CD4-positive, alpha-beta memory T cell (primary cell): ENCODE data around the gene SPRR1A. TPM values are rescaled to one million over a fixed set of nuclear protein-coding genes. Genes with fewer than 3 reads are reported as not detected.

Experiments used
- CTCF ChIA-PET: fragments of 350-600 bp; sonication (Branson Sonifier 250); formaldehyde crosslinking; loops from one replicate; lab custom pipeline; 2021; ENCODE audit warnings: inconsistent platforms; ENCODE audit not compliant: partially characterized antibody; lab: Charles Lee
- POLR2A ChIA-PET: fragments of 350-600 bp; sonication (Branson Sonifier 250); formaldehyde crosslinking; loops from one replicate; lab custom pipeline; 2021; ENCODE audit not compliant: partially characterized antibody; lab: Charles Lee
- DNase-seq, 5 donors: peaks; one replicate each; pipeline versions ENCODE4 v3.0.0 to v3.0.0-alpha.2; 2020 to 2022; ENCODE audit warnings: mixed read lengths in 1 of 5
- H3K27ac ChIP-seq: one replicate; pipeline ENCODE4 v1.7.0; 2013; ENCODE audit warnings: low read depth, low read length
- H3K27me3 ChIP-seq: 2 replicates; pipeline ENCODE4 v1.7.0; 2013; ENCODE audit warnings: mild to moderate bottlenecking, low read length, moderate library complexity; ENCODE audit not compliant: insufficient read depth
- H3K36me3 ChIP-seq: 2 replicates; pipeline ENCODE4 v1.7.0; 2013; ENCODE audit warnings: mild to moderate bottlenecking, low read length, moderate library complexity; ENCODE audit not compliant: insufficient read depth
- H3K4me1 ChIP-seq: 2 replicates; pipeline ENCODE4 v1.7.0; 2013; ENCODE audit warnings: mild to moderate bottlenecking, low read length, moderate library complexity; ENCODE audit not compliant: insufficient read depth
- H3K4me3 ChIP-seq, 2 donors: one replicate each; pipeline ENCODE4 v1.7.0; 2013; ENCODE audit warnings: low read length in 2 of 2, mild to moderate bottlenecking in 1 of 2
- H3K9me3 ChIP-seq, 2 donors: one replicate each; pipeline ENCODE4 v1.7.0; 2013; ENCODE audit warnings: low read length in 2 of 2, control low read depth in 1 of 2; ENCODE audit not compliant: control insufficient read depth in 1 of 2
- H3K27ac Mint-ChIP-seq, 7 donors: one replicate each; pipeline ENCODE4 v1.8.0; 2020 to 2021; ENCODE audit warnings: mixed read lengths in 7 of 7, mild to moderate bottlenecking in 6 of 7, inconsistent platforms in 3 of 7, moderate library complexity in 3 of 7
- H3K27me3 Mint-ChIP-seq, 2 donors: one replicate each; pipeline ENCODE4 v1.8.0; 2020 to 2021; ENCODE audit warnings: mixed read lengths in 2 of 2
- H3K36me3 Mint-ChIP-seq, 2 donors: one replicate each; pipeline ENCODE4 v1.8.0; 2020 to 2021; ENCODE audit warnings: mixed read lengths in 2 of 2, inconsistent platforms in 1 of 2, mild to moderate bottlenecking in 1 of 2
- H3K4me1 Mint-ChIP-seq, 4 donors: one replicate each; pipeline ENCODE4 v1.8.0; 2020 to 2021; ENCODE audit warnings: mixed read lengths in 4 of 4, mild to moderate bottlenecking in 1 of 4
- H3K4me3 Mint-ChIP-seq, 8 donors: one replicate each; pipeline ENCODE4 v1.8.0; 2020 to 2021; ENCODE audit warnings: mixed read lengths in 8 of 8, mild to moderate bottlenecking in 7 of 8, moderate library complexity in 6 of 8, inconsistent platforms in 3 of 8
- H3K9me3 Mint-ChIP-seq, 8 donors: one replicate each; pipeline ENCODE4 v1.8.0; 2020 to 2021; ENCODE audit warnings: mixed read lengths in 8 of 8, mild to moderate bottlenecking in 5 of 8, inconsistent platforms in 3 of 8, moderate library complexity in 1 of 8
- intact Hi-C: fragments of 100-400 bp; cut with micrococcal nuclease; formaldehyde crosslinking; loops from one replicate; pipeline ENCODE4 v1.15.1; 2023
- polyA plus RNA-seq, 2 donors: library from polyadenylated mRNA; unstranded; fragments of 300-500 nt; fragmentation: Illumina TruSeq; gene quantifications; one replicate each; pipeline ENCODE4 v1.2.3, GENCODE V29; 2021
- total RNA-seq, 2 experiments: library from RNA; stranded (reverse); gene quantifications; one replicate each; pipeline ENCODE4 v1.2.3, GENCODE V29; 2021

SPRR1A gene
- total and polyA plus RNA-seq, 4 experiments from 2014 or later, result not detected

DNA sequence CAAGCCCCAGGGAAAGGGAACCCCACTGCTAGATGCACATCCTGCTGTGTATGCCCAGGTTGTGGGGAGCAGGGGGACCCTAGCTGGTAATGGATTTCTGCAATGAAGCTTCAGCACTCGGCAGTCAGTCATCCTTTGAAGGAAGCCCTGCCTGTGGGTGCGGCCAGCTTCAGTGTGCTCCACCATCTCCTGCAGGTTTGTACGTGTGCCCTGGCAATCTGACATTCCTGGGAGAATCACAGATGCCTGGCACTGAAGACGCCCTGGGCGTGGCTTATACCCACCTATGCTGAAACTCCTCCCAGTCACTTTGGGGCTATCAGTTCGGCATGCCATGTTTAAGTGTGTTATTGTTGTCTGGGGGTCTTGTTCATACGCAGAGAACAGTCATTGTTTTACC lies 30.1 kb upstream of the SPRR1A start:
- no peaks in the 10 kb centered on the region for H3K27me3 ChIP-seq
- H3K36me3 Mint-ChIP-seq, result no peaks in the 10 kb centered on the region
- H3K4me3 Mint-ChIP-seq, result no peak overlapping the region
- H3K9me3 ChIP-seq, result no peaks in the 10 kb centered on the region
- no peak for DNase-seq
- CTCF ChIA-PET, result interaction anchor here (1.2 kb wide), 1 partner anchor 10 kb away, joined by 3 read pairs; no protein-coding TSS in a partner anchor
- no peak overlapping the region for H3K4me3 ChIP-seq
- no peaks in the 10 kb centered on the region for H3K4me1 ChIP-seq
- peaks cover 0 to 2% (median 0%) of the 10 kb centered on the region in 8 donors for H3K9me3 Mint-ChIP-seq
- no peaks in the 10 kb centered on the region for H3K4me1 Mint-ChIP-seq
- intact Hi-C loops, result no loop called here
- H3K27ac ChIP-seq, result no peak overlapping the region
- peaks cover 2 to 12% of the 10 kb centered on the region in 2 donors for H3K27me3 Mint-ChIP-seq
- POLR2A ChIA-PET, result no interaction called here
- H3K36me3 ChIP-seq, result no peaks in the 10 kb centered on the region
- H3K27ac Mint-ChIP-seq, result no peak overlapping the region

DNA sequence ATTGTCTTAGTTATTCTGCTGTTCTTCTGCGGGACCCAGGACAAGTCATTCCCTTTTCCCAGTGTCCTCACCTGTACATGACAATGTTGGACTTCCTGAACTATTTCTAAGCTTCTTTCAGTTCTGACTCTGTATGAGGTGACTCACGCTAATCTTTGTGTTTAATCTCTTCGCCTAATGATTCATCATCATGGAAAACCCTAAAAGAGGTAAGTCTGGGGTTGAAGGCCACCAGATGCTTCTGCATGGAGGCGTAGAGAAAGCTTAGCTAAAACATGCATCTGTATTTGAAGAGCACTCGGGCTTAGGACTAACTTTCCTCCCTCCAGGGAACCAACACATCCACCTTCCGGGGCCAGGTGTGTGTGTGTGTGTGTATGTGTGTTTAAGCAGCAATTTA lies 29.4 kb upstream of the SPRR1A start:
- no peak overlapping the region for H3K4me3 ChIP-seq
- H3K36me3 ChIP-seq, result no peaks in the 10 kb centered on the region
- Mint-ChIP-seq H3K4me1 (no peaks in the 10 kb centered on the region), H3K9me3 (peaks cover 0 to 2% (median 0%) of the 10 kb centered on the region in 8 donors), H3K27me3 (peaks cover 2 to 13% of the 10 kb centered on the region in 2 donors), H3K27ac (no peak overlapping the region), H3K36me3 (no peaks in the 10 kb centered on the region), H3K4me3 (no peak overlapping the region)
- POLR2A ChIA-PET, result no interaction called here
- DNase-seq, result no peak
- H3K27ac ChIP-seq, result no peak overlapping the region
- no peaks in the 10 kb centered on the region for H3K9me3 ChIP-seq
- intact Hi-C loops, result no loop called here
- H3K4me1 ChIP-seq, result no peaks in the 10 kb centered on the region
- CTCF ChIA-PET, result interaction anchor here (1.2 kb wide), 1 partner anchor 9 kb away, joined by 3 read pairs; no protein-coding TSS in a partner anchor
- H3K27me3 ChIP-seq, result no peaks in the 10 kb centered on the region

DNA sequence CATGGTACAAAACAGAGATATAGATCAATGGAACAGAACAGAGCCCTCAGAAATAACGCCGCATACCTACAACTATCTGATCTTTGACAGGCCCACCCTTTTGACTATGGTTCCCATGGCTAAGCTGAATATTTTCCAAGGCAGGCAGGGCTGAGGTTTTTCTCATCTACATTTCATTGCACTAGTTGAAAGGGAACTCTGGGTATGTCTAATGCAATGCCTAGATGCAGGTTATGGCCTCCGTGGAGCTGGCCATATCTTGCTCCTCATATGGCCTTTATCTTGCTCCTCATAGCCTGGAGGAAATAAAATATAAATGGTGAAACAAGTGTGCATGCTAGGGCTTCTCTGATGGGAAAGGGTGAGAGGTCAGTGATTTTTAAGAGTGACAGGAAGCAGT lies 26.3 kb upstream of the SPRR1A start:
- Histone ChIP-seq H3K36me3 (no peaks in the 10 kb centered on the region), H3K27me3 (no peaks in the 10 kb centered on the region), H3K4me1 (no peaks in the 10 kb centered on the region), H3K9me3 (no peaks in the 10 kb centered on the region), H3K27ac (no peak overlapping the region), H3K4me3 (no peak overlapping the region)
- ChIA-PET POLR2A (no interaction called here), CTCF (no interaction called here)
- H3K4me3 Mint-ChIP-seq, result no peak overlapping the region
- no peak for DNase-seq
- H3K27ac Mint-ChIP-seq, result no peak overlapping the region
- no peaks in the 10 kb centered on the region for H3K4me1 Mint-ChIP-seq
- H3K9me3 Mint-ChIP-seq, result peaks cover 0 to 5% (median 0%) of the 10 kb centered on the region in 8 donors
- no peaks in the 10 kb centered on the region for H3K36me3 Mint-ChIP-seq
- intact Hi-C loops, result no loop called here
- H3K27me3 Mint-ChIP-seq, result peaks cover 4 to 9% of the 10 kb centered on the region in 2 donors

DNA sequence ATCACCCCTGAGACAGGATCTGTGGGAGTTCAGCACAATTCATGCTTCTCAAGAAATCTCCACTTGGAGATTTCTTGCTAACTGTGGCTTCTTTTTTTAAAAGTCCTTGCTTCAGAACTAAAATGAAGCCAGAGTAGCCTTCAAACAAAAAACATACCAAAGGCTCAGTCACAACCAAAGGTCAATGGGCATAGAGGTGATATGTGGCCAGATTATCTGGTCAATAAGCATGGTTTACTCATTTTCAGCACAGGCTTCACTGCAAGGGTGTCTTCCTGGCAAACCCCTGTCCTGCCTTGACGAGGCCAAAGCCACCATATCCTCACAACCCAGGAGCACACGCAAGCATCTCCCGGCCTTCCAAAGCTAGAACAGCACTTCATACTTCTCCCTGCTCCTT lies 24.6 kb upstream of the SPRR1A start:
- Mint-ChIP-seq H3K27ac (no peak overlapping the region), H3K27me3 (peaks cover 4 to 9% of the 10 kb centered on the region in 2 donors), H3K36me3 (no peaks in the 10 kb centered on the region), H3K4me3 (no peak overlapping the region), H3K9me3 (peaks cover 0 to 5% (median 0%) of the 10 kb centered on the region in 8 donors), H3K4me1 (no peaks in the 10 kb centered on the region)
- H3K4me1 ChIP-seq, result no peaks in the 10 kb centered on the region
- ChIA-PET POLR2A (no interaction called here), CTCF (no interaction called here)
- intact Hi-C loops, result no loop called here
- no peaks in the 10 kb centered on the region for H3K9me3 ChIP-seq
- no peak overlapping the region for H3K27ac ChIP-seq
- no peaks in the 10 kb centered on the region for H3K36me3 ChIP-seq
- H3K4me3 ChIP-seq, result no peak overlapping the region
- DNase-seq, result no peak
- H3K27me3 ChIP-seq, result no peaks in the 10 kb centered on the region

DNA sequence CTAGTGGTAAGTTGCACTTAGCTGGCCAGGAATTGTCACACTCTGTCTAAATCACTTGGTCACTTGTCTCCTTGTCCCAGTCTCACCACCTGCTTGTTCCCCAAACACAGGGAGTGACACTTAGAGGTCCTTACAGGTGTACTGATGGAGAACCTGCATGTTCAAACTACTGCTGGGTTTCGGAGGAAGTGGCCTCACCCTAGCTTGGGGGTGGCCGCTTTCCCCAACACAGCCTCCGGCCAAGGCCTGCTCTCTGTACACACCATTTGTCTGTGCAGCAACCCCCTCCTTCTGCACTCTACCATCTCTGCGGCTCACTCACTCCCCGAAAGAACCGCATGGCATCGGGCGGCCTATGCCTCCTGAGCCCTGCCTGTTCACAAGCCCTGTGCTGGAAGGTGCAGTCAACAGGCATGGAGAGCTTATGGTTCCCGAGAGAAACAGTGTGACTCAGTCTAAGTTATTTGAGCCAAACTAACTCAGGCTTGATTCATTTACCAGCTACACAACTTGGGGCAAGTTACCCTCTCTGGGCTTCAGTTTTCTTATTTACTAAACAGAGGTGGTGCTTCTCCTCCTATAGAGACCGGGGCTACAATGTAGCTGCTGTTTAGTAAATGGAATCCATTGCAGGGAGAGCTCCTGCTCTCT lies 24.0 kb upstream of the SPRR1A start:
- CTCF ChIA-PET, result no interaction called here
- Histone ChIP-seq H3K4me3 (no peak overlapping the region), H3K36me3 (no peaks in the 10 kb centered on the region), H3K9me3 (no peaks in the 10 kb centered on the region), H3K4me1 (no peaks in the 10 kb centered on the region), H3K27ac (no peak overlapping the region), H3K27me3 (no peaks in the 10 kb centered on the region)
- H3K27me3 Mint-ChIP-seq, result peaks cover 3 to 9% of the 10 kb centered on the region in 2 donors
- intact Hi-C loops, result no loop called here
- POLR2A ChIA-PET, result no interaction called here
- H3K9me3 Mint-ChIP-seq, result peaks cover 0 to 5% (median 0%) of the 10 kb centered on the region in 8 donors
- H3K27ac Mint-ChIP-seq, result peak overlapping the region in 1 of 7 donors; percentile 31
- H3K4me3 Mint-ChIP-seq, result no peak overlapping the region
- no peaks in the 10 kb centered on the region for H3K4me1 Mint-ChIP-seq
- DNase-seq, result no peak
- no peaks in the 10 kb centered on the region for H3K36me3 Mint-ChIP-seq

DNA sequence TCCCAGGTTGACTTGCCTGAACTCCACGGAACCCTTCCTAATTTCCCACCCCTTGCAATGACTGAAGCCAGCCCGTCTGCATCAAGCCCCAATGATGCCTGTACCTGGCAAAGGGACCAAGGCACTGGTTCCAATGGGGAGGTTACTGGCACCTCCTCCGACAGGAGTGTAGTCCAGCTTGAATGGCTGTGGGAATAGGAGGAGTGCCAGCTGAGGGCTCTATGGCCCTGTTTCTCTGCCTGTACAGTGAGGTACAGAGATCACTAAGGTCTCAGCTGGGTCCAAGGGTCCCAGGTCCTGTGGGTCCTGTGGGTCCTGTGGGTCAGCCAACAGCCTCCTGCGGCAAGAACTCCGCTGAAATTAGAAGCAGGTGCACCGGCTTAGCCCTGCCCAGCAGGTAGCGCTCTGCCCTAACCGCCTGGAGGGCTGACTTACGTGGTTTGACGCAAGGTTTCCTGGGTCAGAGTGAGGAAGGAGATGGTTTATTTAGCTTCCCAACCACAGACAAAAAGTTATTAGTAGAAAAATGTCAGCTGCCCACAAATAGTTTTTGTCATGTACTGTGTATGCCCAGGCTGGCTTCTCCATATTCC lies 23.3 kb upstream of the SPRR1A start:
- ChIA-PET CTCF (no interaction called here), POLR2A (no interaction called here)
- no peaks in the 10 kb centered on the region for H3K36me3 Mint-ChIP-seq
- no peaks in the 10 kb centered on the region for H3K27me3 ChIP-seq
- no peaks in the 10 kb centered on the region for H3K4me1 ChIP-seq
- DNase-seq, result no peak
- H3K4me1 Mint-ChIP-seq, result no peaks in the 10 kb centered on the region
- no peaks in the 10 kb centered on the region for H3K36me3 ChIP-seq
- no peak overlapping the region for H3K4me3 Mint-ChIP-seq
- no peak overlapping the region for H3K27ac Mint-ChIP-seq
- H3K27me3 Mint-ChIP-seq, result peaks cover 3 to 11% of the 10 kb centered on the region in 2 donors
- no peak overlapping the region for H3K4me3 ChIP-seq
- intact Hi-C loops, result no loop called here
- H3K9me3 Mint-ChIP-seq, result peaks cover 0 to 5% (median 0%) of the 10 kb centered on the region in 8 donors
- no peaks in the 10 kb centered on the region for H3K9me3 ChIP-seq
- H3K27ac ChIP-seq, result no peak overlapping the region

DNA sequence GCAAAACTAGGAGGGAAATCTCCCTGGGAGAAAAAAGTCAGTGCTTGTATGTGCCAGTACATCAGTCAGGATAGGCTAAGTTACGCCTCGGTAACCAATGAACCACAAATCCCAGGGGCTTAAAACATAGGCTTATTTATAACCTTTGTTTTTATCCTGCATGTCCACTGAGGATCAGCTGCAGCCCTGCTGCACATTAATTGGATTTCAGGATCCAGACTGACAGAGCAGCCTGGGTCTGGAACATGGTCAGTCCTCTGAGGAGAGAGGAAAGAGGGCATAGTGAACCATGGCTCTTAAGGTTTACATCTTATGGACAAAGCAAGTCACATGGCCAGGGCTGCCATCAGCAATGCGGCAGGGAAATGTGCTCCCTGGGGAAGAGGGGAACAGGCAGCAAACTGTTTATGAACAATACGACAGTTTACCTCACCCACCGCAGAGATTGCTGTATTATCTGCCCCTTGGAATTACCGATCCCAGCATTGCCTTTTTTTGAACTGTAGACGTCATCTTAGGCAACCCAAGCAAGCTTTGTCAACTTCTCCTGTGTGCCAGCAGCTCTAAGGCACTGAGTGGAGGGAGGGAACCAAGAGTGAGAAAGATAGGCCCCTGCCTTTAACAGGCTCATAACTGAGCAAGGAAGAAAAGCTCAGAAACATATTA lies 22.5 kb upstream of the SPRR1A start:
- H3K4me3 Mint-ChIP-seq, result no peak overlapping the region
- Histone ChIP-seq H3K27me3 (no peaks in the 10 kb centered on the region), H3K4me1 (no peaks in the 10 kb centered on the region), H3K36me3 (no peaks in the 10 kb centered on the region), H3K4me3 (no peak overlapping the region), H3K27ac (no peak overlapping the region), H3K9me3 (no peaks in the 10 kb centered on the region)
- H3K4me1 Mint-ChIP-seq, result no peaks in the 10 kb centered on the region
- H3K27me3 Mint-ChIP-seq, result peaks cover 4 to 11% of the 10 kb centered on the region in 2 donors
- DNase-seq, result no peak
- intact Hi-C loops, result no loop called here
- no peak overlapping the region for H3K27ac Mint-ChIP-seq
- H3K9me3 Mint-ChIP-seq, result peaks cover 0 to 5% (median 0%) of the 10 kb centered on the region in 8 donors
- CTCF ChIA-PET, result interaction anchor here (1.6 kb wide), 1 partner anchor 91 kb away, joined by 3 read pairs; no protein-coding TSS in a partner anchor
- H3K36me3 Mint-ChIP-seq, result no peaks in the 10 kb centered on the region
- POLR2A ChIA-PET, result no interaction called here
